DOHH2 (cell line): ENCODE measurements around the gene SORT1.
"Not testable (repeated sequence)": the region's sequence is repeated elsewhere in the genome, so short reads cannot be mapped to it uniquely, and the experiment has no call there.

Experiments
- H3F3A ChIP-seq: fragments of 200-600 bp; sonication (generic), shearing (Covaris generic); 2 replicates; pipeline ENCODE4 v1.6.0; 2016; ENCODE audit warnings: antibody characterized with exemption, mild to moderate bottlenecking; ENCODE audit not compliant: control insufficient read depth, insufficient read depth
- H3K27ac ChIP-seq: fragments of 200-600 bp; sonication (generic); 2 replicates; pipeline ENCODE4 v1.5.1; 2014; ENCODE audit warnings: low read depth, mild to moderate bottlenecking, low read length, moderate library complexity
- H3K27me3 ChIP-seq: fragments of 200-600 bp; sonication (generic); 2 replicates; pipeline ENCODE4 v1.6.1; 2014; ENCODE audit warnings: mild to moderate bottlenecking, low read length, mixed read lengths; ENCODE audit not compliant: control insufficient read depth
- H3K36me3 ChIP-seq: fragments of 200-600 bp; sonication (generic); 2 replicates; pipeline ENCODE4 v1.6.1; 2014; ENCODE audit warnings: mild to moderate bottlenecking, low read length, moderate library complexity, mixed read lengths; ENCODE audit not compliant: control insufficient read depth
- H3K4me1 ChIP-seq: fragments of 200-600 bp; sonication (generic); 2 replicates; pipeline ENCODE4 v1.6.1; 2014; ENCODE audit warnings: mild to moderate bottlenecking, low read length, mixed read lengths; ENCODE audit not compliant: control insufficient read depth
- H3K4me2 ChIP-seq: fragments of 200-600 bp; sonication (generic); 2 replicates; pipeline ENCODE4 v1.6.0; 2014; ENCODE audit warnings: mild to moderate bottlenecking, low read length, moderate library complexity
- H3K4me3 ChIP-seq: fragments of 200-600 bp; sonication (generic); 2 replicates; pipeline ENCODE4 v1.5.1; 2014; ENCODE audit warnings: mild to moderate bottlenecking, low read length, mixed read lengths
- H3K79me2 ChIP-seq: fragments of 200-600 bp; sonication (generic); 2 replicates; pipeline ENCODE4 v1.6.1; 2014; ENCODE audit warnings: mild to moderate bottlenecking, low read length, mixed read lengths; ENCODE audit not compliant: control insufficient read depth
- H3K9me2 ChIP-seq: fragments of 200-600 bp; sonication (generic); replicated peaks from 2 replicates; pipeline ENCODE4 v1.6.1; 2014; ENCODE audit warnings: mild to moderate bottlenecking, low read length, mixed read lengths; ENCODE audit not compliant: control insufficient read depth
- H3K9me3 ChIP-seq: fragments of 200-600 bp; sonication (generic); 2 replicates; pipeline ENCODE4 v1.6.1; 2014; ENCODE audit warnings: antibody characterized with exemption, low read length, mixed read lengths; ENCODE audit not compliant: control insufficient read depth, insufficient read depth
- H4K20me1 ChIP-seq: fragments of 200-600 bp; sonication (generic); 2 replicates; pipeline ENCODE4 v1.6.0; 2014; ENCODE audit warnings: low read depth, mild to moderate bottlenecking, antibody characterized with exemption, low read length, moderate library complexity; ENCODE audit not compliant: control insufficient read depth, insufficient read depth
- CTCF ChIP-seq: fragments of 200-600 bp; sonication (generic); IDR thresholded peaks from one replicate; pipeline ENCODE4 v1.5.1; 2014; ENCODE audit warnings: antibody characterized with exemption, mild to moderate bottlenecking, low read depth, low read length; ENCODE audit not compliant: poor library complexity, severe bottlenecking
- EZH2phosphoT487 ChIP-seq: fragments of 200-600 bp; sonication (generic); IDR thresholded peaks from 2 replicates; pipeline ENCODE4 v1.6.1; 2017; ENCODE audit warnings: borderline replicate concordance, mild to moderate bottlenecking, antibody characterized with exemption, low read length, moderate library complexity, mixed read lengths

SORT1 gene

GRCh38 chr1:109397581-109398342 lies at the start of gene SORT1:
TSS of gene SORT1 (minus strand) at chr1:109397918. CDS start at chr1:109397892, 26 bp downstream.
- no peaks in the 10 kb centered on the region for H3K9me3 ChIP-seq
- peak within 1 kb of the TSS; percentile 79 for H3K4me2 ChIP-seq
- H3K4me1 ChIP-seq: peaks cover 39% of the 10 kb centered on the region
- H3K36me3 ChIP-seq: peaks cover 17% of the 10 kb centered on the region
- no peaks in the 10 kb centered on the region for H3K27me3 ChIP-seq
- no peaks in the 10 kb centered on the region for H4K20me1 ChIP-seq
- H3K27ac ChIP-seq: no peak within 1 kb of the TSS
- TF ChIP-seq EZH2phosphoT487 (no peak), CTCF (peak; percentile 39)
- H3K9me2 ChIP-seq: no peaks in the 10 kb centered on the region
- peaks cover 44% of the 10 kb centered on the region for H3F3A ChIP-seq
- H3K79me2 ChIP-seq: peaks cover 30% of the 10 kb centered on the region
- H3K4me3 ChIP-seq: peak within 1 kb of the TSS; percentile 76

GRCh38 chr1:109445949-109446695 lies 48.4 kb upstream of the SORT1 start:
- peaks cover 37% of the 10 kb centered on the region for H3K27me3 ChIP-seq
- not testable (repeated sequence) for H3K79me2 ChIP-seq, H3K4me2 ChIP-seq, H3K9me2 ChIP-seq, H3K4me3 ChIP-seq, H3F3A ChIP-seq, H4K20me1 ChIP-seq, H3K4me1 ChIP-seq, H3K9me3 ChIP-seq, H3K36me3 ChIP-seq, H3K27ac ChIP-seq

- Histone ChIP-seq H3K9me3 (no peaks in the 10 kb centered on the region), H3K27ac (no peak overlapping the region), H4K20me1 (no peaks in the 10 kb centered on the region), H3F3A (no peaks in the 10 kb centered on the region), H3K27me3 (peaks cover 43% of the 10 kb centered on the region), H3K4me1 (no peaks in the 10 kb centered on the region), H3K4me2 (no peak overlapping the region), H3K4me3 (no peak overlapping the region), H3K36me3 (no peaks in the 10 kb centered on the region), H3K79me2 (no peaks in the 10 kb centered on the region), H3K9me2 (no peaks in the 10 kb centered on the region)
- no peak for TF ChIP-seq CTCF
These were observed 46.6 kb upstream of the SORT1 start for GRCh38 chr1:109444346-109444745.

GRCh38 chr1:109443476-109443875 lies 45.8 kb upstream of the SORT1 start:
- H3K79me2 ChIP-seq: no peaks in the 10 kb centered on the region
- H3K4me2 ChIP-seq: no peak overlapping the region
- H3K4me3 ChIP-seq: no peak overlapping the region
- H3K27ac ChIP-seq: no peak overlapping the region
- no peaks in the 10 kb centered on the region for H3K9me3 ChIP-seq
- H3K4me1 ChIP-seq: no peaks in the 10 kb centered on the region
- H3F3A ChIP-seq: no peaks in the 10 kb centered on the region
- no peaks in the 10 kb centered on the region for H3K9me2 ChIP-seq
- H3K27me3 ChIP-seq: peaks cover 45% of the 10 kb centered on the region
- H3K36me3 ChIP-seq: no peaks in the 10 kb centered on the region
- no peaks in the 10 kb centered on the region for H4K20me1 ChIP-seq
- no peak for TF ChIP-seq CTCF
- TF ChIP-seq EZH2phosphoT487: no peak
